Stomach (tissue), 4 donors: ENCODE data around the gene RBM8A.

Experiments
- CTCF ChIP-seq, 7 experiments: fragments of 450-650 bp in 4 of 7; fragments of 200-600 bp in 3 of 7; sonication (generic) in 3 of 7; IDR thresholded peaks; one replicate each; pipeline ENCODE4 v1.5.1; 2016 to 2019; ENCODE audit warnings: antibody characterized with exemption in 7 of 7, control low read depth in 2 of 7, mild to moderate bottlenecking in 1 of 7
- POLR2A ChIP-seq, 4 donors: fragments of 450-650 bp; IDR thresholded peaks; one replicate each; pipeline ENCODE4 v1.6.1; 2016; ENCODE audit warnings: antibody characterized with exemption in 4 of 4, control low read depth in 2 of 4, mild to moderate bottlenecking in 1 of 4, moderate library complexity in 1 of 4
- POLR2AphosphoS5 ChIP-seq, 3 donors: sonication (generic); formaldehyde crosslinking; IDR thresholded peaks; one replicate each; pipeline ENCODE4 v1.6.1; 2016; ENCODE audit warnings: antibody characterized with exemption in 3 of 3

- TF ChIP-seq CTCF (IDR thresholded peaks at IDR 0.05): no peak
- TF ChIP-seq POLR2A (IDR thresholded peaks at IDR 0.05): no peak
- no peak for TF ChIP-seq POLR2AphosphoS5 (IDR thresholded peaks at IDR 0.05)
Measured at GRCh38 chr1:145951526-145951925, 24.2 kb upstream of the RBM8A start.
